Neuronal stem cell (in vitro differentiated cells): ENCODE results near the gene RPS27L.
A peak's percentile ranks its signal among the peaks of the same experiment; 100 is the strongest.

Source experiments
- DNase-seq: peaks from one replicate; pipeline ENCODE4 v3.0.0-alpha.2; 2013; ENCODE audit warnings: low spot score
- H2AFZ ChIP-seq: one replicate; pipeline ENCODE4 v1.6.1; 2013; ENCODE audit warnings: mild to moderate bottlenecking, low read length, inconsistent platforms
- H2AK5ac ChIP-seq: 2 replicates; pipeline ENCODE4 v1.6.1; 2013; ENCODE audit warnings: low read depth, mild to moderate bottlenecking, inconsistent platforms, low read length, moderate library complexity, mixed read lengths
- H2BK120ac ChIP-seq: 2 replicates; pipeline ENCODE4 v1.6.1; 2013; ENCODE audit warnings: low read depth, mild to moderate bottlenecking, inconsistent platforms, low read length, moderate library complexity, mixed read lengths
- H2BK12ac ChIP-seq: one replicate; pipeline ENCODE4 v1.6.1; 2013; ENCODE audit warnings: low read length, inconsistent platforms
- H2BK15ac ChIP-seq: 2 replicates; pipeline ENCODE4 v1.6.1; 2013; ENCODE audit warnings: mild to moderate bottlenecking, low read length, inconsistent platforms, mixed read lengths
- H2BK5ac ChIP-seq: one replicate; pipeline ENCODE4 v1.6.1; 2013; ENCODE audit warnings: inconsistent platforms, mild to moderate bottlenecking, low read length, moderate library complexity
- H3K14ac ChIP-seq: one replicate; pipeline ENCODE4 v1.6.1; 2013; ENCODE audit warnings: low read length, inconsistent platforms
- H3K18ac ChIP-seq: 2 replicates; pipeline ENCODE4 v1.6.1; 2013; ENCODE audit warnings: low read length, inconsistent platforms
- H3K23ac ChIP-seq: 2 replicates; pipeline ENCODE4 v1.6.1; 2013; ENCODE audit warnings: low read depth, mild to moderate bottlenecking, mixed read lengths, low read length, inconsistent platforms; ENCODE audit not compliant: poor library complexity
- H3K27ac ChIP-seq: replicated peaks from 3 replicates; pipeline ENCODE4 v1.5.1; 2013; ENCODE audit warnings: low read length, inconsistent platforms
- H3K27me3 ChIP-seq, 3 experiments: 2 replicates each; pipeline ENCODE4 v1.6.1; 2013; ENCODE audit warnings: low read length in 3 of 3, mild to moderate bottlenecking in 2 of 3, inconsistent platforms in 1 of 3, low read depth in 1 of 3, mixed read lengths in 1 of 3, moderate library complexity in 1 of 3; ENCODE audit not compliant: control insufficient read depth in 3 of 3, insufficient read depth in 3 of 3
- H3K36me3 ChIP-seq, 2 donors: replicated peaks in 1 of 2; 2 replicates each; pipeline ENCODE4 v1.6.1; 2013; ENCODE audit warnings: low read length in 2 of 2; ENCODE audit not compliant: control insufficient read depth in 2 of 2, insufficient read depth in 2 of 2
- H3K4ac ChIP-seq: 2 replicates; pipeline ENCODE4 v1.6.1; 2013; ENCODE audit warnings: inconsistent platforms, mild to moderate bottlenecking, low read length, moderate library complexity
- H3K4me1 ChIP-seq, 2 donors: 1 replicate in 1 of 2; 2 replicates in 1 of 2; pipeline ENCODE4 v1.6.1; 2013; ENCODE audit warnings: low read length in 2 of 2, low read depth in 1 of 2; ENCODE audit not compliant: control insufficient read depth in 2 of 2, insufficient read depth in 1 of 2
- H3K4me2 ChIP-seq: one replicate; pipeline ENCODE4 v1.6.1; 2013; ENCODE audit warnings: mild to moderate bottlenecking, low read length, inconsistent platforms; ENCODE audit not compliant: insufficient read depth, poor library complexity, severe bottlenecking
- H3K4me3 ChIP-seq, 2 donors: 2 replicates each; pipeline ENCODE4 v1.5.1; 2013; ENCODE audit warnings: low read length in 2 of 2, mild to moderate bottlenecking in 2 of 2, inconsistent platforms in 1 of 2, moderate library complexity in 1 of 2
- H3K79me1 ChIP-seq: one replicate; pipeline ENCODE4 v1.6.1; 2013; ENCODE audit warnings: low read depth, mild to moderate bottlenecking, inconsistent platforms, low read length, moderate library complexity
- H3K9ac ChIP-seq: one replicate; pipeline ENCODE4 v1.6.1; 2013; ENCODE audit warnings: mild to moderate bottlenecking, low read depth, low read length, inconsistent platforms; ENCODE audit not compliant: poor library complexity
- H3K9me3 ChIP-seq, 2 donors: replicated peaks in 1 of 2; 2 replicates each; pipeline versions ENCODE3 to v1.6.1; 2013; ENCODE audit warnings: low read length in 2 of 2, mild to moderate bottlenecking in 2 of 2, inconsistent platforms in 1 of 2, low read depth in 1 of 2, mixed read lengths in 1 of 2, moderate library complexity in 1 of 2; ENCODE audit not compliant: control insufficient read depth in 2 of 2, insufficient read depth in 1 of 2
- H4K8ac ChIP-seq: one replicate; pipeline ENCODE4 v1.6.1; 2013; ENCODE audit warnings: low read depth, mild to moderate bottlenecking, inconsistent platforms, low read length, moderate library complexity
- H4K91ac ChIP-seq: one replicate; pipeline ENCODE4 v1.6.1; 2013; ENCODE audit warnings: low read length, low read depth, mild to moderate bottlenecking, inconsistent platforms; ENCODE audit not compliant: poor library complexity
- WGBS, 2 donors: extraction: QIAGEN DNeasy Blood & Tissue Kit; methylation state at CpG; one replicate each; pipeline ENCODE4 v1.1.7; 2013; ENCODE audit warnings: missing lambda C conversion rate in 2 of 2, mixed read lengths in 1 of 2; ENCODE audit not compliant: insufficient read length in 2 of 2, insufficient replicate concordance in 1 of 2; ENCODE audit errors: extremely low coverage in 2 of 2; 5-methylcytosine and 5-hydroxymethylcytosine counted together

Gene RPS27L

DNA sequence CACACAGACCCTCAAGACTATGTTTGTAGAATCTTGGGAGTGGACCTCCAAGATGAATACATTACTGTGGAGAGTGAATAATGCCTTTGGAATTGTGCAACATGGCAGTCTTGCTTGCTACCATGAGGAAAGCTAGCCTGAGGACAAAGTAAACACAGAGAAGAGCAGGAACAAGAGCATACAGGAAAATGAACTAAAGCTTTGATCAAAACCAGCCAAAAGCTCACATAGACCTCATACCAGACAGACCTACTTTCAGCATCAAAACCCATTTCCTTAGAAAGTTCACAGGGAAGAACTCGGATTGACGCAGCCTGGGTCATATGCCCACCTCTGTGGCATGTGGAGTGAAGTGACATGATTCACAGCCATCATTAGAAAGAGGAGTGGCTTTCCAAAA lies 28.8 kb upstream of the RPS27L start:
- H3K27me3 ChIP-seq = no peaks in the 10 kb centered on the region
- no peak overlapping the region for H4K8ac ChIP-seq
- no peak overlapping the region for H3K27ac ChIP-seq
- no peak overlapping the region for H3K14ac ChIP-seq
- H3K4ac ChIP-seq = no peak overlapping the region
- H3K4me1 ChIP-seq = peaks cover 3 to 16% of the 10 kb centered on the region in 2 donors
- H3K4me3 ChIP-seq = no peak overlapping the region
- H4K91ac ChIP-seq = no peak overlapping the region
- WGBS, 2 donors = no CpG with 5 or more reads among the region's 2 CpGs
- H3K36me3 ChIP-seq = no peaks in the 10 kb centered on the region
- H2AK5ac ChIP-seq = no peak overlapping the region
- H3K9ac ChIP-seq = no peak overlapping the region
- H2BK12ac ChIP-seq = no peak overlapping the region
- no peak overlapping the region for H2BK120ac ChIP-seq
- H2BK5ac ChIP-seq = no peak overlapping the region
- H3K4me2 ChIP-seq = no peak overlapping the region
- DNase-seq = no peak
- H3K23ac ChIP-seq = no peak overlapping the region
- no peak overlapping the region for H2BK15ac ChIP-seq
- H2AFZ ChIP-seq = peak overlapping the region; percentile 19
- H3K18ac ChIP-seq = no peak overlapping the region
- no peaks in the 10 kb centered on the region for H3K9me3 ChIP-seq
- H3K79me1 ChIP-seq = no peaks in the 10 kb centered on the region

DNA sequence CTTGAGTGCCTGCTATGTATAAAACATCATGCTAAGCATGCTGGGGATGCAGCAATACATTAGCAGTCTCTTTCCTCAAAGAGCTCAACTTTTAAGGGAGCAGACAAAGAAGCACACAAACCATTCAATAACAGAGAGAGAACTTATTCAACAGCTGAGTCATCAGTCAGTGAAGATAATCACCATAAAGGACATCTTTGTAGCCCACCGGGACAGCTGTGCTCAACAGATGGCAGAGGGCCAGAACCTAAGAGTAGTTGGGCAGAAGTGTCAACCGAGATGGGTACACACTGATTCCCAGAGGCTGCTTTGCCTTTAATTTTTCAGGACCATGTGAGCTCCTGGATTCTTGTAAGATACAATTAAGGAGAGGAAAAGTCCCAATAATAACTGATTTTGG lies 27.9 kb upstream of the RPS27L start:
- WGBS, 2 donors = no CpG with 5 or more reads among the region's 2 CpGs
- peaks cover 3 to 14% of the 10 kb centered on the region in 2 donors for H3K4me1 ChIP-seq
- no peak overlapping the region for H3K18ac ChIP-seq
- H3K4me3 ChIP-seq = no peak overlapping the region
- no peak overlapping the region for H3K4ac ChIP-seq
- H3K36me3 ChIP-seq = no peaks in the 10 kb centered on the region
- no peak overlapping the region for H4K8ac ChIP-seq
- H2AK5ac ChIP-seq = no peak overlapping the region
- H2BK120ac ChIP-seq = no peak overlapping the region
- no peak overlapping the region for H2BK5ac ChIP-seq
- no peak overlapping the region for H3K23ac ChIP-seq
- H3K27ac ChIP-seq = no peak overlapping the region
- no peak overlapping the region for H2BK15ac ChIP-seq
- no peak overlapping the region for H2BK12ac ChIP-seq
- H3K14ac ChIP-seq = no peak overlapping the region
- no peak overlapping the region for H4K91ac ChIP-seq
- no peak overlapping the region for H3K4me2 ChIP-seq
- no peak overlapping the region for H3K9ac ChIP-seq
- DNase-seq = no peak
- no peaks in the 10 kb centered on the region for H3K27me3 ChIP-seq
- no peaks in the 10 kb centered on the region for H3K9me3 ChIP-seq
- H3K79me1 ChIP-seq = no peaks in the 10 kb centered on the region
- H2AFZ ChIP-seq = peak overlapping the region; percentile 1

DNA sequence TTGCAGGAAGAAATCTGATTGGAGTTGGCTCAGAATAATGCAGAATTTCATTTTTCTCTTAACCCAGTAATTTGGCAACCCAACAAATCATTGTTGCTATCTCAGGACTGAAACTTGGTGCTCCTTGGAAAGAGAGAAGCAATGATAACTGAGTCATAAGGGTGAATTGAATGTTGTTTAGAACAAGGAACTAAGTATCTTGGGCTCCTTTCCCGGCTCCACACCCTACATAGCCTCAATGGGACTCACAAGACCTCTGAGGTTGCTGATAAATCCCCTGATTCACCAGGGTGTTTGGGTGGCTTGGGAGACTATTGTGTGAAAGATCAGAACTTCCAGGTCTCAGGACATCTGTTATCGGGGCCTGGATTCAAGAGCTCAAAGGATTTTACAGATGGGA lies 24.4 kb upstream of the RPS27L start:
- Histone ChIP-seq H2AFZ (no peak overlapping the region), H4K91ac (no peak overlapping the region)
- whole genome bisulfite sequencing, 2 donors = no CpG with 5 or more reads among the region's 2 CpGs

DNA sequence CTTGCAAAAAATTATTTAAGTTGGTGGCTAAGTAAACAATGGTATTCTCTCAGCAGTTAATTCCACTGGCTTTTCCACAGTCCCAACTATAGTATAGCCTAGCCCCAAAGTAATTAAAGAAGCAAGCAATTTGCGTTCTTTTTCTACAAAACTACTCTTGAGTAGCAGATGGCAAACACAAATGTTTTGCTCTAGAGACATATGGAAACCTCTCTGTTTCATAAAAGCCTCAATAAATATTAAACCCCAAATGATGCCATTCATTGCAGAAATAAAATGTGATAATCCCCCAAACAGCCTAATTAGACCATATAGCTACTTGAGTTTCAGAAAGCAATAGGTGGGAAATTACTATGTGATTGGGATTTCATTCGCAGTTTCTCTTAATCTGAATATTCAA lies 23.5 kb upstream of the RPS27L start:
- WGBS, 2 donors = no CpG with 5 or more reads among the region's 2 CpGs

More for the DNA sequence above, 24.4 kb upstream of the RPS27L start:
- H2BK12ac ChIP-seq = no peak overlapping the region
- H3K27ac ChIP-seq = no peak overlapping the region
- no peak overlapping the region for H3K4me2 ChIP-seq
- H3K18ac ChIP-seq = no peak overlapping the region
- peaks cover 0 to 9% of the 10 kb centered on the region in 2 donors for H3K4me1 ChIP-seq
- H3K14ac ChIP-seq = no peak overlapping the region
- no peak overlapping the region for H2BK120ac ChIP-seq
- H2BK15ac ChIP-seq = no peak overlapping the region
- no peak overlapping the region for H2BK5ac ChIP-seq
- H3K23ac ChIP-seq = no peak overlapping the region
- no peaks in the 10 kb centered on the region for H3K79me1 ChIP-seq
- H4K8ac ChIP-seq = no peak overlapping the region
- no peak for DNase-seq
- H3K36me3 ChIP-seq = no peaks in the 10 kb centered on the region
- no peaks in the 10 kb centered on the region for H3K9me3 ChIP-seq
- no peak overlapping the region for H3K4ac ChIP-seq
- no peak overlapping the region for H3K4me3 ChIP-seq
- no peak overlapping the region for H3K9ac ChIP-seq
- no peak overlapping the region for H2AK5ac ChIP-seq
- H3K27me3 ChIP-seq = no peaks in the 10 kb centered on the region

More for the DNA sequence above, 23.5 kb upstream of the RPS27L start:
- Histone ChIP-seq H2BK5ac (no peak overlapping the region), H3K79me1 (no peaks in the 10 kb centered on the region), H4K91ac (no peak overlapping the region), H2BK120ac (no peak overlapping the region), H4K8ac (no peak overlapping the region), H3K36me3 (no peaks in the 10 kb centered on the region), H2AFZ (no peak overlapping the region), H3K4me2 (no peak overlapping the region), H3K4ac (no peak overlapping the region), H2BK12ac (no peak overlapping the region), H3K4me1 (peaks cover 0 to 9% of the 10 kb centered on the region in 2 donors), H3K23ac (no peak overlapping the region), H3K27me3 (no peaks in the 10 kb centered on the region), H2AK5ac (no peak overlapping the region), H3K4me3 (no peak overlapping the region), H3K27ac (no peak overlapping the region), H3K18ac (no peak overlapping the region), H2BK15ac (no peak overlapping the region), H3K9me3 (no peaks in the 10 kb centered on the region), H3K9ac (no peak overlapping the region), H3K14ac (no peak overlapping the region)
- no peak for DNase-seq
